Activated CD4-positive, CD25-positive, alpha-beta regulatory T cell treated with anti-CD3 and anti-CD28 coated beads, Interleukin-2, amount 50 U/mL, for 72 hours (primary cell): ENCODE measurements around the gene RBBP8NL.
"Not testable (repeated sequence)": the region's sequence is repeated elsewhere in the genome, so short reads cannot be mapped to it uniquely, and the experiment has no call there.

Source experiments
- DNase-seq: peaks from one replicate; pipeline ENCODE4 v3.0.0; 2021

Gene RBBP8NL

GRCh38 chr20:62437927-62438326 lies 10.6 kb upstream of the RBBP8NL start:
- no peak for DNase-seq

DNA sequence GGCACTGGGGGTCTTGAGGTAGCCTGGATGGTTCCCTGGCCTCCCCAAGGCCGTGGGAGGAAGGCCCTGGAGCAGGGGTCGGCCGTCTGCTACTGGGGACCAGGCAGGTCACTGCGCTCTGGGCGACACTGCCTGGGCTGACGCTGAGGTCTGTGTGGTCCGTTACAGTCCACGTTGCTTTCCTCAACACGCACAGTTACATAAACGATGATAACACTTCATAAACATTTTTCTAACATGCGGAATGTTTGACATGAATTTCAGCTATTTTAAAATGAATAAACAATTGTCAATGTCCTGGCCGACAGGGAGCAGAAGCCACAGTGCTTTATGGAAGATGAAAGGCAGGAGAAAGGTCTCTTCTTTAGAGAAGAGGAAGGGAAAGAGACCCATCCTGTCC lies 10.2 kb upstream of the RBBP8NL start:
- no peak for DNase-seq

GRCh38 chr20:62436692-62437091 lies 9.4 kb upstream of the RBBP8NL start:
- DNase-seq, result no peak

GRCh38 chr20:62433658-62434497 lies 6.5 kb upstream of the RBBP8NL start:
- no peak for DNase-seq

GRCh38 chr20:62430866-62431447 lies 3.6 kb upstream of the RBBP8NL start:
- no peak for DNase-seq

- no peak for DNase-seq
Measured at GRCh38 chr20:62430311-62430853, 3.0 kb upstream of the RBBP8NL start.

GRCh38 chr20:62429455-62430310 lies 2.3 kb upstream of the RBBP8NL start:
- no peak for DNase-seq

- no peak for DNase-seq
Measured at GRCh38 chr20:62428396-62429295, 1.3 kb upstream of the RBBP8NL start.

DNA sequence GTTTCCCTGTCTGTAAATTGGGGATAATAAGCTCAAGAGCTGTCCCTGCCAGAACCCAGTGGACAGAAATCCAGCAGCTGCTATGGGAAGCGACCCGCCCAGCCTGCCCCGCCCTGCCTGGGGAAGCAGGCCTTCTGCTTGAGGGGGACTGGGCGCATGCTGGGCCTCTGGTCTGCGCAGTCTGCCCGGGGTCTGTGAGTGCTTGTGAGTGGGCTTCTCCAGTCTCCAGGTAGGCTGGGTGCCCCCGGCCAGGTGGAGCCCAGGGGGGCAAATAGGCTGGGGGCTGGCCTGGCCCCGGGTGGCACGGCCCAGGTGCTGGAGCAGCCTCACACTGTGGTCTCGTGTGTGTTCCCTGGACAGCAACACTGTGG lies 648 bp upstream of the RBBP8NL start:
- no peak for DNase-seq

GRCh38 chr20:62426699-62427131 lies 624 bp downstream of the RBBP8NL start:
- no peak for DNase-seq

GRCh38 chr20:62426059-62426348 lies 1.3 kb downstream of the RBBP8NL start:
- not testable (repeated sequence) for DNase-seq

GRCh38 chr20:62425281-62426058 lies 1.9 kb downstream of the RBBP8NL start:
- DNase-seq, result no peak

DNA sequence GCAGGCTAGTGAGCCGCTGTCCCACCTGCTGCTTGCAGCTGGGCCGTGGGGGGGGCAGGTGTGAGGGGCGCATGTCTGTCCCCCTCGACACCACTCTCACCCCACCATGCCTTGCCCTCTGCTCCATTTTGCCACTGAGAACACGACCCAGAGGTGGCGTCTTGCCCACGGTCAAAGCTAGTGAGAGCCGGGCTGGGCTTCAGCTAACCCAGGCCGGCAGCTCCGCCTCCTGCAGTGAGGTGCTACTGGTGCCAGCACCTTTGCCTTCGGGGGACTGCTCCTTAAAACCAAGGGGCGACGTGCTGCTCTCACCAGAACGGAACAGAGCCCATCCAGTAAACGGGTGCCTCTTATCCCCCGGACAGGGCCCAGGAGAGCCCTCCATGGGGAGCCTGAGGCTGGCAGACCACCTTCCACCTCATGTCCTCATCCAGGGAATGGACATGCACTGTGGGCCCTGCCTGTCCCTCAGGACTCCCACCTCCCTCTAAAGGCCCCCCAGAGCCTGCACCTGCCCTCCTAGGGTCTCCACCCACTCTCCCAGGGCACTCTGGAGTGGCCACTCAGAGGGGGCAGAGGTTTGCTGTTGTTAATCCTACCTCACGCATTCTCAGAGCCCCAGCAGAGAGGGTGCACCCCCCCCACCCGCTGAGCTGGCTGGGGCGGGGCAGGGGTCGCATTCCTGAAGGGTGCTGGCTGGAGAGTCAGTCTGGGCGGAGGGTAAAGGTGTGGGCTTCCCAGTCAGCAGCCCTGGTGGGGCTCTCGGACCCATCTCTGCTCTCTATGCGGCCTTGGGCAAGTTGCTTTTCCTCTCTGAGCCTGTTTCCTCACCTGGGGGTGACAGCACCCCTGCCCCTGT lies 2.9 kb downstream of the RBBP8NL start:
- no peak for DNase-seq

- no peak for DNase-seq
Measured at GRCh38 chr20:62423326-62423706, 4.0 kb downstream of the RBBP8NL start.

GRCh38 chr20:62422636-62423325 lies 4.6 kb downstream of the RBBP8NL start:
- no peak for DNase-seq

DNA sequence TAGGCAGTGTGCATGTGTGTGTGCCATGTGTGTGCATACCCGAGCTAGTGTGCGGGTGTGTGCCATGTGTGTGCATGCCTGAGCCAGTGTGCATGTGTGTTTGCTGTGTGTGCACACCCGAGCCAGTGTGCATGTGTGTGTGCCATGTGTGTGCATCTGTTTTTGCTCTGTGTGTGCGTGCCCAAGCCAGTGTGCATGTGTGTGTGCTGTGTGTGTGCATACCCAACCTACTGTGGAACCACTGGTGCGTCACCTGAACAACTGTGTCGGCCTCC lies 5.7 kb downstream of the RBBP8NL start:
- no peak for DNase-seq

DNA sequence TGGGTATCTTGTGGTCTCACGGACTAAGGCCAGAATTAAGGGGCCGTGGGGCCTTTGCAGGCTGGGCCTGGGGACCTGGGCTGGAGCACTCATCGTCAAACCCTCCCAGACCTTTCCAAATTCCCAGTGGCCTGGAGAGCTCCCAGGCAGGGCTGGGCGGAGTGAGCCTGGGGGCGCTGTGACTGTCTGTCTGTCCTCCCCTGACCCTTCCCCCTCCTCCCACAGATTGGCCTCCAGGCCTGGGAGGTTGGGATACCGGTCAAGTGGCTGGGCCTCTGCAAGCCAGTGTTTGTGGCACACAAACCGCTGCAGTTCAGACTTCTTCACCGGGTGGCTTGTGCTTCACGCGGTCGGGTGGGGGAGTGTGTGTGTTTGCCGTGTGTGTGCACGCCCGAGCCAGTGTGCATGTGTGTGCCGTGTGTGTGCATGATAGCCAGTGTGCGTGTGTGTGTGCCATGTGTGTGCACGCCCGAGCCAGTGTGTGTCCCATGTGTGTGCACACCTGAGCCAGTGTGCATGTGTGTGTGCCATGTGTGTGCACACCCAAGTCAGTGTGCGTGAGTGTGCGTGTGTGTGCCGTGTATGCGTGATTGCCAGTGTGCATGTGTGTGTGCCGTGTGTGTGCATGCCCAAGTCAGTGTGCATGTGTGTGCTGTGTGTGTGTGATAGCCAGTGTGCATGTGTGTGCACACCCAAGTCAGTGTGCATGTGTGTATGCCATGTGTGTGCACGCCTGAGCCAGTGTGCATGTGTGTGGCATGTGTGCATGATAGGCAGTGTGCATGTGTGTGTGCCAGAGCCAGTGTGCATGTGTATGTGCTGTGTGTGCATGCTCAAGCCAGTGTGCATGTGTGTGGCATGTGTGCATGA lies 6.3 kb downstream of the RBBP8NL start:
- no peak for DNase-seq

GRCh38 chr20:62419759-62420158 lies 7.6 kb downstream of the RBBP8NL start:
- no peak for DNase-seq
